Measurements from ENCODE around the gene CFAP99.
"Not testable (repeated sequence)": the region's sequence is repeated elsewhere in the genome, so short reads cannot be mapped to it uniquely, and the experiment has no call there.

Gene CFAP99

GRCh38 chr4:2465032-2465431, 46.3 kb downstream of the CFAP99 start:
- no peak overlapping the region for H3K4me3 ChIP-seq (ENCODE audit: low read length)
- H3K36me3 ChIP-seq (ENCODE audit: control insufficient read depth, insufficient read depth, low read length) = peaks cover 2% of the 10 kb centered on the region
- H3K27me3 ChIP-seq (ENCODE audit: control insufficient read depth, insufficient read depth, low read length) = no peaks in the 10 kb centered on the region
- H3K9ac ChIP-seq (ENCODE audit: low read length) = no peak overlapping the region
- no peak overlapping the region for H3K27ac ChIP-seq (ENCODE audit: low read depth, low read length)
- H3K4me1 ChIP-seq (ENCODE audit: control insufficient read depth, insufficient read depth, low read length) = peaks cover 7% of the 10 kb centered on the region

GRCh38 chr4:2465544-2465943, 46.8 kb downstream of the CFAP99 start:
- H3K27ac ChIP-seq (ENCODE audit: low read depth, low read length); H3K4me3 ChIP-seq (ENCODE audit: low read length); H3K36me3 ChIP-seq (ENCODE audit: control insufficient read depth, insufficient read depth, low read length); H3K9ac ChIP-seq (ENCODE audit: low read length); H3K27me3 ChIP-seq (ENCODE audit: control insufficient read depth, insufficient read depth, low read length): not testable (repeated sequence)
- peaks cover 12% of the 10 kb centered on the region for H3K4me1 ChIP-seq (ENCODE audit: control insufficient read depth, insufficient read depth, low read length)

GRCh38 chr4:2468456-2469191, 49.9 kb downstream of the CFAP99 start, which contains the start of gene RNF4:
TSS of gene RNF4 (plus strand) at chr4:2469106. CDS start at chr4:2490494, 21,388 bp downstream.
- Histone ChIP-seq H3K4me1 (ENCODE audit: control insufficient read depth, insufficient read depth, low read length) (peaks cover 10% of the 10 kb centered on the region), H3K27ac (ENCODE audit: low read depth, low read length) (peak within 1 kb of the TSS; percentile 92), H3K4me3 (ENCODE audit: low read length) (peak within 1 kb of the TSS; percentile 89), H3K27me3 (ENCODE audit: control insufficient read depth, insufficient read depth, low read length) (no peaks in the 10 kb centered on the region), H3K36me3 (ENCODE audit: control insufficient read depth, insufficient read depth, low read length) (peaks cover 6% of the 10 kb centered on the region), H3K9ac (ENCODE audit: low read length) (peak within 1 kb of the TSS; percentile 94)

GRCh38 chr4:2469192-2469984, 50.6 kb downstream of the CFAP99 start:
- peaks cover 6% of the 10 kb centered on the region for H3K36me3 ChIP-seq (ENCODE audit: control insufficient read depth, insufficient read depth, low read length)
- H3K4me1 ChIP-seq (ENCODE audit: control insufficient read depth, insufficient read depth, low read length) = peaks cover 10% of the 10 kb centered on the region
- H3K9ac ChIP-seq (ENCODE audit: low read length) = peak overlapping the region; percentile 94
- peak overlapping the region; percentile 81 for H3K4me3 ChIP-seq (ENCODE audit: low read length)
- H3K27me3 ChIP-seq (ENCODE audit: control insufficient read depth, insufficient read depth, low read length) = no peaks in the 10 kb centered on the region
- peak overlapping the region; percentile 85 for H3K27ac ChIP-seq (ENCODE audit: low read depth, low read length)

GRCh38 chr4:2470791-2471190, 52.0 kb downstream of the CFAP99 start:
- H3K4me1 ChIP-seq (ENCODE audit: control insufficient read depth, insufficient read depth, low read length) = peaks cover 10% of the 10 kb centered on the region
- no peak overlapping the region for H3K27ac ChIP-seq (ENCODE audit: low read depth, low read length)
- no peaks in the 10 kb centered on the region for H3K27me3 ChIP-seq (ENCODE audit: control insufficient read depth, insufficient read depth, low read length)
- H3K36me3 ChIP-seq (ENCODE audit: control insufficient read depth, insufficient read depth, low read length) = peaks cover 4% of the 10 kb centered on the region
- H3K4me3 ChIP-seq (ENCODE audit: low read length) = peak overlapping the region; percentile 81
- no peak overlapping the region for H3K9ac ChIP-seq (ENCODE audit: low read length)

- H3K4me1 ChIP-seq (ENCODE audit: control insufficient read depth, insufficient read depth, low read length) = peaks cover 10% of the 10 kb centered on the region
Observed at GRCh38 chr4:2472187-2472586, 53.4 kb downstream of the CFAP99 start.

GRCh38 chr4:2478229-2478628, 59.5 kb downstream of the CFAP99 start:
- Histone ChIP-seq H3K9ac (ENCODE audit: low read length) (no peak overlapping the region), H3K27ac (ENCODE audit: low read depth, low read length) (no peak overlapping the region), H3K4me3 (ENCODE audit: low read length) (no peak overlapping the region), H3K36me3 (ENCODE audit: control insufficient read depth, insufficient read depth, low read length) (peaks cover 2% of the 10 kb centered on the region), H3K27me3 (ENCODE audit: control insufficient read depth, insufficient read depth, low read length) (no peaks in the 10 kb centered on the region), H3K4me1 (ENCODE audit: control insufficient read depth, insufficient read depth, low read length) (peaks cover 14% of the 10 kb centered on the region)

More at GRCh38 chr4:2472187-2472586, 53.4 kb downstream of the CFAP99 start:
- no peaks in the 10 kb centered on the region for H3K27me3 ChIP-seq (ENCODE audit: control insufficient read depth, insufficient read depth, low read length)
- peaks cover 4% of the 10 kb centered on the region for H3K36me3 ChIP-seq (ENCODE audit: control insufficient read depth, insufficient read depth, low read length)
- H3K9ac ChIP-seq (ENCODE audit: low read length) = no peak overlapping the region
- H3K4me3 ChIP-seq (ENCODE audit: low read length) = no peak overlapping the region
- no peak overlapping the region for H3K27ac ChIP-seq (ENCODE audit: low read depth, low read length)

- Histone ChIP-seq H3K36me3 (ENCODE audit: control insufficient read depth, insufficient read depth, low read length) (peaks cover 2% of the 10 kb centered on the region), H3K4me1 (ENCODE audit: control insufficient read depth, insufficient read depth, low read length) (peaks cover 22% of the 10 kb centered on the region), H3K27ac (ENCODE audit: low read depth, low read length) (no peak overlapping the region), H3K27me3 (ENCODE audit: control insufficient read depth, insufficient read depth, low read length) (no peaks in the 10 kb centered on the region), H3K4me3 (ENCODE audit: low read length) (no peak overlapping the region), H3K9ac (ENCODE audit: low read length) (no peak overlapping the region)
Observed at GRCh38 chr4:2480649-2481048, 61.9 kb downstream of the CFAP99 start.

- Histone ChIP-seq H3K4me1 (ENCODE audit: control insufficient read depth, insufficient read depth, low read length) (peaks cover 22% of the 10 kb centered on the region), H3K4me3 (ENCODE audit: low read length) (no peak overlapping the region), H3K27ac (ENCODE audit: low read depth, low read length) (peak overlapping the region; percentile 62), H3K36me3 (ENCODE audit: control insufficient read depth, insufficient read depth, low read length) (peaks cover 2% of the 10 kb centered on the region), H3K27me3 (ENCODE audit: control insufficient read depth, insufficient read depth, low read length) (no peaks in the 10 kb centered on the region), H3K9ac (ENCODE audit: low read length) (no peak overlapping the region)
Observed at GRCh38 chr4:2482192-2482591, 63.4 kb downstream of the CFAP99 start.

GRCh38 chr4:2482693-2483092, 63.9 kb downstream of the CFAP99 start:
- no peaks in the 10 kb centered on the region for H3K27me3 ChIP-seq (ENCODE audit: control insufficient read depth, insufficient read depth, low read length)
- H3K4me3 ChIP-seq (ENCODE audit: low read length) = no peak overlapping the region
- peaks cover 22% of the 10 kb centered on the region for H3K4me1 ChIP-seq (ENCODE audit: control insufficient read depth, insufficient read depth, low read length)
- no peak overlapping the region for H3K9ac ChIP-seq (ENCODE audit: low read length)
- H3K27ac ChIP-seq (ENCODE audit: low read depth, low read length) = peak overlapping the region; percentile 69
- H3K36me3 ChIP-seq (ENCODE audit: control insufficient read depth, insufficient read depth, low read length) = peaks cover 2% of the 10 kb centered on the region

- no peak overlapping the region for H3K9ac ChIP-seq (ENCODE audit: low read length)
- H3K27me3 ChIP-seq (ENCODE audit: control insufficient read depth, insufficient read depth, low read length) = no peaks in the 10 kb centered on the region
- peaks cover 2% of the 10 kb centered on the region for H3K36me3 ChIP-seq (ENCODE audit: control insufficient read depth, insufficient read depth, low read length)
- H3K4me1 ChIP-seq (ENCODE audit: control insufficient read depth, insufficient read depth, low read length) = peaks cover 22% of the 10 kb centered on the region
- peak overlapping the region; percentile 17 for H3K4me3 ChIP-seq (ENCODE audit: low read length)
- peak overlapping the region; percentile 69 for H3K27ac ChIP-seq (ENCODE audit: low read depth, low read length)
Observed at GRCh38 chr4:2483237-2483636, 64.5 kb downstream of the CFAP99 start.

GRCh38 chr4:2484185-2484584, 65.4 kb downstream of the CFAP99 start:
- H3K4me1 ChIP-seq (ENCODE audit: control insufficient read depth, insufficient read depth, low read length) = peaks cover 22% of the 10 kb centered on the region
- H3K4me3 ChIP-seq (ENCODE audit: low read length) = no peak overlapping the region
- peaks cover 2% of the 10 kb centered on the region for H3K36me3 ChIP-seq (ENCODE audit: control insufficient read depth, insufficient read depth, low read length)
- peak overlapping the region; percentile 34 for H3K9ac ChIP-seq (ENCODE audit: low read length)
- H3K27ac ChIP-seq (ENCODE audit: low read depth, low read length) = no peak overlapping the region
- H3K27me3 ChIP-seq (ENCODE audit: control insufficient read depth, insufficient read depth, low read length) = no peaks in the 10 kb centered on the region

Data from rectal smooth muscle tissue (tissue), 1 donor.